ENCODE results near the gene LCN2. TPM values are rescaled to one million over a fixed set of nuclear protein-coding genes. Genes with fewer than 3 reads are reported as not detected.

LCN2 gene
- total and polyA plus RNA-seq, 2 experiments from 2014 or later = 2.0 TPM; not detected in 1

DNA sequence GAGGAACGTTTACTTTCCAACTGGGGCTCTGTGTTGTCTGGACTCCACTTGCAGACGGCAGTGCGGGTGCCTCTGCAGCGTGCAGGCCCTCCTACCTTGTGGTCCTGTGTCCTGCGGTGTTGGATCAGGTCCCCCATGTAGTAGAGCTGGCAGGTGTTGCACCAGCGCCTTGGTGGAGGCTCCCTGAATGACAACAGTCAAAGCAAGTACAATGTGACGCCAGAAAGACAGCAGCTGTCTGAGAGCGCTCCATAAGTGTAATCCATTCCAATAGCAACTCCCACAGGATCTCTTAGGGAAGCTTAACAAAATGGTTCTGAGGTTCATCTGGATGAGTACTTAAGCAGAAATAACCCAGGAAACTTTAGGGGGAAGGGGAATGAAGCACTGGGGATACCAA is 20.7 kb downstream of the LCN2 start:
- H3K27ac ChIP-seq (ENCODE audit: low read depth) = no peak overlapping the region
- 0 out of 2 replicates have a peak, but pooled peaks cover 8% of the 10 kb centered on the region for H3K36me3 ChIP-seq (ENCODE audit: insufficient read depth)
- 0 out of 2 replicates have a peak, but pooled peaks cover 4% of the 10 kb centered on the region for H4K20me1 ChIP-seq (replicated peaks; ENCODE audit: insufficient read depth)
- Mint-ChIP-seq H3K27me3 (ENCODE audit: insufficient read depth, low read depth, poor library complexity) (peaks cover 3% of the 10 kb centered on the region), H3K4me1 (no peaks in the 10 kb centered on the region; the same call in 2 of the 3 replicates), H3K36me3 (ENCODE audit: low read depth) (peaks cover 35% of the 10 kb centered on the region), H3K9me3 (no peaks in the 10 kb centered on the region), H3K27ac (no peak overlapping the region), H3K4me3 (no peak overlapping the region)
- H3K4me2 ChIP-seq = no peak overlapping the region
- DNase-seq (ENCODE audit: low spot score) (no peak), ATAC-seq (no peak)
- H3F3A ChIP-seq (replicated peaks; ENCODE audit: low read depth) = 0 out of 2 replicates have a peak, but pooled peaks cover 3% of the 10 kb centered on the region
- no peaks in the 10 kb centered on the region for H3K27me3 ChIP-seq (ENCODE audit: insufficient read depth)
- no peaks in the 10 kb centered on the region for H3K9me2 ChIP-seq (ENCODE audit: insufficient read depth)
- H3K79me2 ChIP-seq (replicated peaks; ENCODE audit: insufficient read depth) = no peaks in the 10 kb centered on the region
- no peak for TF ChIP-seq STAT1 (IDR thresholded peaks at IDR 0.05; ENCODE audit: unreplicated experiment)
- no peak overlapping the region for H3K4me3 ChIP-seq
- H2AFZ ChIP-seq = no peak overlapping the region
- H3K4me1 ChIP-seq (ENCODE audit: insufficient read depth) = no peaks in the 10 kb centered on the region

DNA sequence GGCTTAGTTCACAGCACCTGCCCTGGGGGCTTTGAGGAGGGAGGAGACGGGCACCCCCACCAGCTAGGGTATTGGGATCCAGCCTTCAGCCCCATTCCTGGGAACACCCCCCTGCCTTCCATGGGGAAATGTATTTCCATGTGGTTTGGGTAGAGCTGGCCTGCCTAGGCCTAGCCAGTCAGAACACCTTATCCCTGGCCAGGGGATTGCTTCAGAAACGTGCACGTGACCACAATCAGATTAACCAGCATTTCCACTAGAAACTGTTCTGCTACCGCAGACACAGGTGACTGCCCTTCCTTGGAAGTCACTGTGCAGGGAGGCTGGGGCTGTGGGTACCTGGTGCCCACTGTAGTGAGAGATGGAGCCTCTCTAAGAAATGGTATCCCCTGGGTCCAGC is 24.8 kb downstream of the LCN2 start:
- peak overlapping the region; percentile 39; the same call in 1 of the 2 replicates for H3K27ac ChIP-seq (ENCODE audit: low read depth)
- H4K20me1 ChIP-seq (replicated peaks; ENCODE audit: insufficient read depth) = 0 out of 2 replicates have a peak, but pooled peaks cover 6% of the 10 kb centered on the region
- H3K27me3 Mint-ChIP-seq (ENCODE audit: insufficient read depth, low read depth, poor library complexity) = peaks cover 2% of the 10 kb centered on the region
- H3K36me3 ChIP-seq (ENCODE audit: insufficient read depth) = peaks cover 7% of the 10 kb centered on the region; the same call in 1 of the 2 replicates
- H3K4me3 ChIP-seq = no peak overlapping the region
- peak; percentile 42; the same call in 2 of the 3 replicates for ATAC-seq
- H3K4me1 Mint-ChIP-seq = no peaks in the 10 kb centered on the region
- no peak overlapping the region for H3K4me2 ChIP-seq
- no peaks in the 10 kb centered on the region; the same call in 2 of the 3 replicates for H3K9me3 Mint-ChIP-seq
- H2AFZ ChIP-seq = no peak overlapping the region
- TF ChIP-seq EZH2phosphoT487 (IDR thresholded peaks at IDR 0.05; ENCODE audit: unreplicated experiment) (no peak), NANOG (IDR thresholded peaks at IDR 0.05; ENCODE audit: borderline replicate concordance) (no peak), POLR2AphosphoS5 (IDR thresholded peaks at IDR 0.05; ENCODE audit: low read depth) (no peak), CREB1 (CRISPR knock-in tag; IDR thresholded peaks at IDR 0.05; ENCODE audit: low read depth) (no peak), EZH2 (IDR thresholded peaks at IDR 0.05; ENCODE audit: low read depth, unreplicated experiment) (no peak), JUNB (IDR thresholded peaks at IDR 0.05; ENCODE audit: unreplicated experiment) (no peak)
- TF ChIP-seq, protein P1, sequence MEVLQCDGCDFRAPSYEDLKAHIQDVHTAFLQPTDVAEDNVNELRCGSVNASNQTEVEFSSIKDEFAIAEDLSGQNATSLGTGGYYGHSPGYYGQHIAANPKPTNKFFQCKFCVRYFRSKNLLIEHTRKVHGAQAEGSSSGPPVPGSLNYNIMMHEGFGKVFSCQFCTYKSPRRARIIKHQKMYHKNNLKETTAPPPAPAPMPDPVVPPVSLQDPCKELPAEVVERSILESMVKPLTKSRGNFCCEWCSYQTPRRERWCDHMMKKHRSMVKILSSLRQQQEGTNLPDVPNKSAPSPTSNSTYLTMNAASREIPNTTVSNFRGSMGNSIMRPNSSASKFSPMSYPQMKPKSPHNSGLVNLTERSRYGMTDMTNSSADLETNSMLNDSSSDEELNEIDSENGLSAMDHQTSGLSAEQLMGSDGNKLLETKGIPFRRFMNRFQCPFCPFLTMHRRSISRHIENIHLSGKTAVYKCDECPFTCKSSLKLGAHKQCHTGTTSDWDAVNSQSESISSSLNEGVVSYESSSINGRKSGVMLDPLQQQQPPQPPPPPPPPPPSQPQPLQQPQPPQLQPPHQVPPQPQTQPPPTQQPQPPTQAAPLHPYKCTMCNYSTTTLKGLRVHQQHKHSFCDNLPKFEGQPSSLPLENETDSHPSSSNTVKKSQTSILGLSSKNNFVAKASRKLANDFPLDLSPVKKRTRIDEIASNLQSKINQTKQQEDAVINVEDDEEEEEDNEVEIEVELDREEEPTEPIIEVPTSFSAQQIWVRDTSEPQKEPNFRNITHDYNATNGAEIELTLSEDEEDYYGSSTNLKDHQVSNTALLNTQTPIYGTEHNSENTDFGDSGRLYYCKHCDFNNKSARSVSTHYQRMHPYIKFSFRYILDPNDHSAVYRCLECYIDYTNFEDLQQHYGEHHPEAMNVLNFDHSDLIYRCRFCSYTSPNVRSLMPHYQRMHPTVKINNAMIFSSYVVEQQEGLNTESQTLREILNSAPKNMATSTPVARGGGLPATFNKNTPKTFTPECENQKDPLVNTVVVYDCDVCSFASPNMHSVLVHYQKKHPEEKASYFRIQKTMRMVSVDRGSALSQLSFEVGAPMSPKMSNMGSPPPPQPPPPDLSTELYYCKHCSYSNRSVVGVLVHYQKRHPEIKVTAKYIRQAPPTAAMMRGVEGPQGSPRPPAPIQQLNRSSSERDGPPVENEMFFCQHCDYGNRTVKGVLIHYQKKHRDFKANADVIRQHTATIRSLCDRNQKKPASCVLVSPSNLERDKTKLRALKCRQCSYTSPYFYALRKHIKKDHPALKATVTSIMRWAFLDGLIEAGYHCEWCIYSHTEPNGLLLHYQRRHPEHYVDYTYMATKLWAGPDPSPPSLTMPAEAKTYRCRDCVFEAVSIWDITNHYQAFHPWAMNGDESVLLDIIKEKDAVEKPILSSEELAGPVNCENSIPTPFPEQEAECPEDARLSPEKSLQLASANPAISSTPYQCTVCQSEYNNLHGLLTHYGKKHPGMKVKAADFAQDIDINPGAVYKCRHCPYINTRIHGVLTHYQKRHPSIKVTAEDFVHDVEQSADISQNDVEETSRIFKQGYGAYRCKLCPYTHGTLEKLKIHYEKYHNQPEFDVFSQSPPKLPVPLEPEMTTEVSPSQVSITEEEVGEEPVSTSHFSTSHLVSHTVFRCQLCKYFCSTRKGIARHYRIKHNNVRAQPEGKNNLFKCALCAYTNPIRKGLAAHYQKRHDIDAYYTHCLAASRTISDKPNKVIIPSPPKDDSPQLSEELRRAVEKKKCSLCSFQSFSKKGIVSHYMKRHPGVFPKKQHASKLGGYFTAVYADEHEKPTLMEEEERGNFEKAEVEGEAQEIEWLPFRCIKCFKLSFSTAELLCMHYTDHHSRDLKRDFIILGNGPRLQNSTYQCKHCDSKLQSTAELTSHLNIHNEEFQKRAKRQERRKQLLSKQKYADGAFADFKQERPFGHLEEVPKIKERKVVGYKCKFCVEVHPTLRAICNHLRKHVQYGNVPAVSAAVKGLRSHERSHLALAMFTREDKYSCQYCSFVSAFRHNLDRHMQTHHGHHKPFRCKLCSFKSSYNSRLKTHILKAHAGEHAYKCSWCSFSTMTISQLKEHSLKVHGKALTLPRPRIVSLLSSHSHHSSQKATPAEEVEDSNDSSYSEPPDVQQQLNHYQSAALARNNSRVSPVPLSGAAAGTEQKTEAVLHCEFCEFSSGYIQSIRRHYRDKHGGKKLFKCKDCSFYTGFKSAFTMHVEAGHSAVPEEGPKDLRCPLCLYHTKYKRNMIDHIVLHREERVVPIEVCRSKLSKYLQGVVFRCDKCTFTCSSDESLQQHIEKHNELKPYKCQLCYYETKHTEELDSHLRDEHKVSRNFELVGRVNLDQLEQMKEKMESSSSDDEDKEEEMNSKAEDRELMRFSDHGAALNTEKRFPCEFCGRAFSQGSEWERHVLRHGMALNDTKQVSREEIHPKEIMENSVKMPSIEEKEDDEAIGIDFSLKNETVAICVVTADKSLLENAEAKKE (CRISPR knock-in tag; IDR thresholded peaks at IDR 0.05) = no peak
- no peak for DNase-seq (ENCODE audit: low spot score)
- H3K79me2 ChIP-seq (replicated peaks; ENCODE audit: insufficient read depth) = no peaks in the 10 kb centered on the region
- H3K27ac Mint-ChIP-seq = no peak overlapping the region
- H3K36me3 Mint-ChIP-seq (ENCODE audit: low read depth) = peaks cover 43% of the 10 kb centered on the region
- no peaks in the 10 kb centered on the region for H3K27me3 ChIP-seq (ENCODE audit: insufficient read depth)
- no peaks in the 10 kb centered on the region for H3K9me2 ChIP-seq (ENCODE audit: insufficient read depth)
- 0 out of 2 replicates have a peak, but pooled peaks cover 3% of the 10 kb centered on the region for H3F3A ChIP-seq (replicated peaks; ENCODE audit: low read depth)
- H3K4me1 ChIP-seq (ENCODE audit: insufficient read depth) = no peaks in the 10 kb centered on the region
- H3K4me3 Mint-ChIP-seq = no peak overlapping the region

All from GM23338 (cell line).